Gastrocnemius medialis (tissue), 4 donors: ENCODE measurements around the gene SPATS2L. TPM values are rescaled to one million over a fixed set of nuclear protein-coding genes. Genes with fewer than 3 reads are reported as not detected.

Experiments used
- ATAC-seq, 2 donors: fragments of 150-250 bp; one replicate each; pipeline ENCODE4 v1.9.1; 2016
- DNase-seq, 2 donors: peaks; one replicate each; pipeline ENCODE4 v3.0.0-alpha.2; 2019
- H3K27ac ChIP-seq, 4 donors: fragments of 200-600 bp; sonication (generic); 1 replicate in 1 of 4; 2 replicates in 3 of 4; pipeline ENCODE4 v1.5.1; 2016 to 2018; ENCODE audit warnings: mild to moderate bottlenecking in 2 of 4, moderate library complexity in 1 of 4
- H3K27me3 ChIP-seq, 3 donors: fragments of 200-600 bp; sonication (generic) in 2 of 3; 1 replicate in 1 of 3; 2 replicates in 2 of 3; pipeline versions ENCODE4 v1.5.1 to v1.6.0; 2016 to 2019; ENCODE audit warnings: mild to moderate bottlenecking in 1 of 3, moderate library complexity in 1 of 3
- H3K36me3 ChIP-seq, 2 donors: fragments of 200-600 bp; sonication (generic) in 1 of 2; one replicate each; pipeline ENCODE4 v1.5.1; 2017 to 2018
- H3K4me1 ChIP-seq, 2 donors: fragments of 200-600 bp; sonication (generic) in 1 of 2; one replicate each; pipeline ENCODE4 v1.5.1; 2016 to 2017; ENCODE audit warnings: mild to moderate bottlenecking in 2 of 2
- H3K4me3 ChIP-seq, 4 donors: fragments of 200-600 bp; sonication (generic) in 3 of 4; 1 replicate in 1 of 4; 2 replicates in 3 of 4; pipeline ENCODE4 v1.5.1; 2016 to 2019; ENCODE audit warnings: mild to moderate bottlenecking in 2 of 4
- H3K9me3 ChIP-seq, 3 donors: fragments of 200-600 bp; sonication (generic) in 2 of 3; 1 replicate in 1 of 3; 2 replicates in 2 of 3; pipeline ENCODE4 v1.5.1; 2016 to 2019
- CTCF ChIP-seq, 5 experiments: fragments of 450-650 bp in 3 of 5; fragments of 200-600 bp in 2 of 5; sonication (generic) in 2 of 5; IDR thresholded peaks in 4 of 5; conservative IDR thresholded peaks in 1 of 5; 1 replicate in 4 of 5; 2 replicates in 1 of 5; pipeline ENCODE4 v1.5.1; 2016 to 2019; ENCODE audit warnings: antibody characterized with exemption in 5 of 5, mild to moderate bottlenecking in 3 of 5, moderate library complexity in 3 of 5
- POLR2A ChIP-seq, 2 donors: fragments of 450-650 bp; IDR thresholded peaks; one replicate each; pipeline ENCODE4 v1.6.1; 2017; ENCODE audit warnings: antibody characterized with exemption in 2 of 2, mild to moderate bottlenecking in 2 of 2, moderate library complexity in 2 of 2
- in situ Hi-C, 4 donors: fragments of 200-750 bp; cut with MboI; loops; one replicate each; pipeline versions ENCODE4 v1.15.0 to v1.8.0; 2017; ENCODE audit warnings: low sequenced_read_pairs in 4 of 4
- intact Hi-C: fragments of 100-400 bp; cut with DNase I; formaldehyde crosslinking; loops from one replicate; pipeline ENCODE4 v1.15.1; 2023; ENCODE audit warnings: low total_unique reads
- total RNA-seq, 4 donors: library from RNA; depleted of rRNA; stranded (reverse); fragments of >200 nt; gene quantifications; one replicate each; pipeline versions ENCODE4 v1.1.0 to v1.2.3, GENCODE V29; 2016

Gene SPATS2L
- total RNA-seq, 4 donors from 2014 or later, result 34.0 to 74.2 (median 52.3) TPM

- Histone ChIP-seq H3K36me3 (no peaks in the 10 kb centered on the region), H3K4me3 (peak overlapping the region in 1 of 4 donors; percentile 28), H3K27me3 (no peaks in the 10 kb centered on the region), H3K27ac (peak overlapping the region; percentile 20 to 88 (median 86)), H3K4me1 (peaks cover 53 to 70% of the 10 kb centered on the region in 2 donors), H3K9me3 (no peaks in the 10 kb centered on the region)
- ATAC-seq (no peak), DNase-seq (no peak)
- TF ChIP-seq POLR2A (IDR thresholded peaks at IDR 0.05), result no peak
- intact Hi-C loops, result no loop called here
- in situ Hi-C loops, result loop anchor here in 1 of 4 donors (10.0 kb wide), 1 partner anchor 59 kb away; no protein-coding TSS in a partner anchor
Observed at GRCh38 chr2:200373973-200374416, 67.5 kb downstream of the SPATS2L start.

GRCh38 chr2:200376513-200377354 lies 70.2 kb downstream of the SPATS2L start:
- in situ Hi-C loops (loop anchor here in 1 of 4 donors (10.0 kb wide), 1 partner anchor 62 kb away; no protein-coding TSS in a partner anchor), intact Hi-C loops (loop anchor here (1.0 to 5.0 kb wide), 3 partner anchors 56 to 741 kb away; partner anchors contain the start of genes CFLAR and SPATS2L)
- peak overlapping the region; percentile 85 to 91 (median 87) for H3K27ac ChIP-seq
- no peak overlapping the region for H3K4me3 ChIP-seq
- H3K9me3 ChIP-seq, result no peaks in the 10 kb centered on the region
- DNase-seq (peak; percentile 93 to 96), ATAC-seq (peak; percentile 92 to 94)
- H3K36me3 ChIP-seq, result no peaks in the 10 kb centered on the region
- peaks cover 53 to 74% of the 10 kb centered on the region in 2 donors for H3K4me1 ChIP-seq
- no peaks in the 10 kb centered on the region for H3K27me3 ChIP-seq
- TF ChIP-seq CTCF (IDR thresholded peaks at IDR 0.05 in 4 of 5, conservative IDR thresholded peaks at IDR 0.05 in 1 of 5) (peak in 1 of 5 experiments; percentile 21), POLR2A (IDR thresholded peaks at IDR 0.05) (peak; percentile 38 to 58)

GRCh38 chr2:200377355-200378336 lies 71.2 kb downstream of the SPATS2L start:
- ATAC-seq (peak; percentile 11 to 25), DNase-seq (peak in 1 of 2 donors; percentile 27)
- Histone ChIP-seq H3K4me1 (peaks cover 54 to 72% of the 10 kb centered on the region in 2 donors), H3K36me3 (no peaks in the 10 kb centered on the region), H3K27me3 (no peaks in the 10 kb centered on the region), H3K4me3 (no peak overlapping the region), H3K9me3 (no peaks in the 10 kb centered on the region), H3K27ac (peak overlapping the region; percentile 85 to 91 (median 87))
- TF ChIP-seq CTCF (IDR thresholded peaks at IDR 0.05 in 4 of 5, conservative IDR thresholded peaks at IDR 0.05 in 1 of 5) (no peak), POLR2A (IDR thresholded peaks at IDR 0.05) (no peak)
- in situ Hi-C loops, result loop anchor here in 1 of 4 donors (10.0 kb wide), 1 partner anchor 63 kb away; no protein-coding TSS in a partner anchor
- intact Hi-C loops, result loop anchor here (2.0 to 5.0 kb wide), 2 partner anchors 57 to 740 kb away; partner anchors contain the start of gene CFLAR

- Histone ChIP-seq H3K4me1 (peaks cover 50 to 70% of the 10 kb centered on the region in 2 donors), H3K27ac (peak overlapping the region; percentile 85 to 91 (median 87)), H3K36me3 (no peaks in the 10 kb centered on the region), H3K4me3 (no peak overlapping the region), H3K27me3 (no peaks in the 10 kb centered on the region), H3K9me3 (no peaks in the 10 kb centered on the region)
- in situ Hi-C loops (loop anchor here in 1 of 4 donors (10.0 kb wide), 1 partner anchor 64 kb away; no protein-coding TSS in a partner anchor), intact Hi-C loops (loop anchor here (5.0 kb wide), 1 partner anchor 739 kb away; the partner anchor contains the start of gene CFLAR)
- DNase-seq (no peak), ATAC-seq (no peak)
- TF ChIP-seq POLR2A (IDR thresholded peaks at IDR 0.05), result no peak
- no peak for TF ChIP-seq CTCF (IDR thresholded peaks at IDR 0.05 in 4 of 5, conservative IDR thresholded peaks at IDR 0.05 in 1 of 5)
Observed at GRCh38 chr2:200378652-200379290, 72.3 kb downstream of the SPATS2L start.
